Right lobe of liver (tissue), 6 donors: ENCODE data around the gene UBE2J2. TPM values are rescaled to one million over a fixed set of nuclear protein-coding genes. Genes with fewer than 3 reads are reported as not detected.

ENCODE experiments used
- ATAC-seq, 4 donors: fragments of 200-7000 bp; cut with Tn5 transposase; one replicate each; pipeline ENCODE4 v1.9.1; 2020; ENCODE audit warnings: mild to moderate bottlenecking in 4 of 4, moderate library complexity in 4 of 4
- DNase-seq, 3 donors: peaks; one replicate each; pipeline ENCODE4 v3.0.0-alpha.2; 2020
- H3K27ac ChIP-seq, 3 donors: fragments of 200-600 bp; one replicate each; pipeline ENCODE4 v1.8.0; 2022
- H3K27me3 ChIP-seq, 2 donors: fragments of 200-600 bp; one replicate each; pipeline ENCODE4 v1.8.0; 2022
- H3K36me3 ChIP-seq, 4 donors: fragments of 200-600 bp; sonication (generic) in 1 of 4; one replicate each; pipeline versions ENCODE4 v1.5.1 to v1.8.0; 2017 to 2022; ENCODE audit warnings: control low read depth in 1 of 4
- H3K4me1 ChIP-seq, 4 donors: fragments of 200-600 bp; sonication (generic) in 1 of 4; one replicate each; pipeline versions ENCODE4 v1.5.1 to v1.8.0; 2017 to 2022; ENCODE audit warnings: control low read depth in 1 of 4
- H3K4me3 ChIP-seq, 3 donors: fragments of 200-600 bp; one replicate each; pipeline ENCODE4 v1.8.0; 2022
- H3K9me3 ChIP-seq, 4 donors: fragments of 200-600 bp; sonication (generic) in 1 of 4; one replicate each; pipeline versions ENCODE4 v1.5.1 to v1.8.0; 2017 to 2022; ENCODE audit warnings: control low read depth in 1 of 4
- POLR2A ChIP-seq: fragments of 450-650 bp; IDR thresholded peaks from one replicate; pipeline ENCODE4 v1.6.1; 2017; ENCODE audit warnings: antibody characterized with exemption, mild to moderate bottlenecking
- WGBS: methylation state at CpG from one replicate; pipeline ENCODE4 v1.1.6; 2018; ENCODE audit warnings: low coverage, low lambda C conversion rate; ENCODE audit not compliant: insufficient coverage; ENCODE audit errors: missing lambda C conversion rate; 5-methylcytosine and 5-hydroxymethylcytosine counted together
- intact Hi-C, 2 donors: fragments of 100-400 bp; cut with DNase I; formaldehyde crosslinking; loops; one replicate each; pipeline versions ENCODE4 v1.11.2 to v1.14.1; 2022
- total RNA-seq, 6 experiments: library from RNA; depleted of rRNA in 2 of 6; stranded (reverse); fragments of >200 nt in 2 of 6; fragmentation: NEBNext Ultra II Directional in 3 of 6; extraction: Animal tissue kit (Norgen Biotek cat#: 25700) in 3 of 6; gene quantifications; one replicate each; pipeline versions ENCODE4 v1.1.0 to v1.2.4, GENCODE V29; 2016 to 2023
- TF ChIP-seq, protein P1 (sequence below), 4 donors: fragments of 200-600 bp in 3 of 4; fragments of 450-650 bp in 1 of 4; IDR thresholded peaks; one replicate each; pipeline versions ENCODE4 v1.5.1 to v1.8.0; 2016 to 2022; ENCODE audit warnings: antibody characterized with exemption in 4 of 4, mild to moderate bottlenecking in 2 of 4
- donor health status: DM: no; HTN: yes; CAD: no.
- donor health status: DM: no; HTN: no; CAD: no.
- donor health status: DM: no; HTN: no; CAD: no.
- donor health status: DM: no; HTN: yes; CAD: no.
- donor health status: DM: no; HTN: yes; CAD: no.

Gene UBE2J2
- total RNA-seq, 6 experiments from 2014 or later: 25.5 to 30.6 (median 26.9) TPM

- H3K27ac ChIP-seq: no peak overlapping the region
- peak overlapping the region in 2 of 3 donors; percentile 4 to 46 for H3K4me3 ChIP-seq
- TF ChIP-seq, protein P1, sequence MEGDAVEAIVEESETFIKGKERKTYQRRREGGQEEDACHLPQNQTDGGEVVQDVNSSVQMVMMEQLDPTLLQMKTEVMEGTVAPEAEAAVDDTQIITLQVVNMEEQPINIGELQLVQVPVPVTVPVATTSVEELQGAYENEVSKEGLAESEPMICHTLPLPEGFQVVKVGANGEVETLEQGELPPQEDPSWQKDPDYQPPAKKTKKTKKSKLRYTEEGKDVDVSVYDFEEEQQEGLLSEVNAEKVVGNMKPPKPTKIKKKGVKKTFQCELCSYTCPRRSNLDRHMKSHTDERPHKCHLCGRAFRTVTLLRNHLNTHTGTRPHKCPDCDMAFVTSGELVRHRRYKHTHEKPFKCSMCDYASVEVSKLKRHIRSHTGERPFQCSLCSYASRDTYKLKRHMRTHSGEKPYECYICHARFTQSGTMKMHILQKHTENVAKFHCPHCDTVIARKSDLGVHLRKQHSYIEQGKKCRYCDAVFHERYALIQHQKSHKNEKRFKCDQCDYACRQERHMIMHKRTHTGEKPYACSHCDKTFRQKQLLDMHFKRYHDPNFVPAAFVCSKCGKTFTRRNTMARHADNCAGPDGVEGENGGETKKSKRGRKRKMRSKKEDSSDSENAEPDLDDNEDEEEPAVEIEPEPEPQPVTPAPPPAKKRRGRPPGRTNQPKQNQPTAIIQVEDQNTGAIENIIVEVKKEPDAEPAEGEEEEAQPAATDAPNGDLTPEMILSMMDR (IDR thresholded peaks at IDR 0.05): no peak
- no peak for TF ChIP-seq POLR2A
- intact Hi-C loops: no loop called here
- peaks cover 0 to 11% (median 3%) of the 10 kb centered on the region in 4 donors for H3K36me3 ChIP-seq
- WGBS: no CpG with 5 or more reads among the region's 98 CpGs
- H3K4me1 ChIP-seq: peaks cover 0 to 37% (median 7%) of the 10 kb centered on the region in 4 donors
- ATAC-seq (no peak), DNase-seq (no peak)
- H3K27me3 ChIP-seq: no peaks in the 10 kb centered on the region
- no peaks in the 10 kb centered on the region for H3K9me3 ChIP-seq
These were observed 40.7 kb downstream of the UBE2J2 start for GRCh38 chr1:1232796-1233566.

- WGBS: 0% methylated on average over 1 of the region's 100 CpGs
- Histone ChIP-seq H3K9me3 (no peaks in the 10 kb centered on the region), H3K4me1 (peaks cover 0 to 30% (median 7%) of the 10 kb centered on the region in 4 donors), H3K36me3 (peaks cover 0 to 18% (median 6%) of the 10 kb centered on the region in 4 donors), H3K27ac (peak within 1 kb of the TSS; percentile 83 to 89 (median 85)), H3K4me3 (peak within 1 kb of the TSS; percentile 95 to 100 (median 97)), H3K27me3 (no peaks in the 10 kb centered on the region)
- TF ChIP-seq, protein P1 (IDR thresholded peaks at IDR 0.05): no peak
- no peak for TF ChIP-seq POLR2A
- DNase-seq (no peak), ATAC-seq (no peak)
- intact Hi-C loops: no loop called here
These were observed 41.4 kb downstream of the UBE2J2 start, which contains the start of gene B3GALT6 for GRCh38 chr1:1232208-1232795. Gene B3GALT6, plus strand, starts transcription at chr1:1232237. Its CDS starts 42 bp downstream, at chr1:1232279.

GRCh38 chr1:1231400-1232207, 42.0 kb downstream of the UBE2J2 start, which contains the start of gene SDF4:
Gene SDF4, minus strand, starts transcription at chr1:1232001. Its CDS starts 3,229 bp downstream, at chr1:1228772.
- Histone ChIP-seq H3K27me3 (no peaks in the 10 kb centered on the region), H3K9me3 (no peaks in the 10 kb centered on the region), H3K4me3 (peak within 1 kb of the TSS; percentile 95 to 100 (median 97)), H3K27ac (peak within 1 kb of the TSS; percentile 83 to 89 (median 85)), H3K36me3 (peaks cover 0 to 18% (median 7%) of the 10 kb centered on the region in 4 donors), H3K4me1 (peaks cover 0 to 26% (median 7%) of the 10 kb centered on the region in 4 donors)
- peak; percentile 97 to 98 (median 97) for DNase-seq
- intact Hi-C loops: no loop called here
- 0% methylated on average over 3 of the region's 99 CpGs for WGBS
- TF ChIP-seq POLR2A: peak; percentile 68
- TF ChIP-seq, protein P1 (IDR thresholded peaks at IDR 0.05): no peak
- peak; percentile 93 to 96 (median 93) for ATAC-seq
